GM19463 (cell line): Measurements from ENCODE around the gene BTBD1.
"Not testable (repeated sequence)": the region's sequence is repeated elsewhere in the genome, so short reads cannot be mapped to it uniquely, and the experiment has no call there.

ENCODE experiments used
- ATAC-seq: cut with Tn5 transposase; IDR thresholded peaks from one replicate; pipeline ENCODE4 v1.9.1; 2021; ENCODE audit warnings: mild to moderate bottlenecking, moderate library complexity; ENCODE audit not compliant: unreplicated experiment

Gene BTBD1

GRCh38 chr15:83098079-83098478 is 31.0 kb upstream of the BTBD1 start:
- no peak for ATAC-seq

- no peak for ATAC-seq
Measured at GRCh38 chr15:83094583-83094982, 27.5 kb upstream of the BTBD1 start.

GRCh38 chr15:83092309-83092976 is 25.4 kb upstream of the BTBD1 start:
- no peak for ATAC-seq

GRCh38 chr15:83091965-83092308 is 24.9 kb upstream of the BTBD1 start:
- not testable (repeated sequence) for ATAC-seq

GRCh38 chr15:83090465-83090864 is 23.4 kb upstream of the BTBD1 start:
- no peak for ATAC-seq

GRCh38 chr15:83088876-83089275 is 21.8 kb upstream of the BTBD1 start:
- no peak for ATAC-seq

- ATAC-seq: no peak
Measured at GRCh38 chr15:83087576-83087975, 20.5 kb upstream of the BTBD1 start.

- ATAC-seq: not testable (repeated sequence)
Measured at GRCh38 chr15:83085864-83086552, 19.0 kb upstream of the BTBD1 start.

GRCh38 chr15:83085461-83085860 is 18.4 kb upstream of the BTBD1 start:
- not testable (repeated sequence) for ATAC-seq

- no peak for ATAC-seq
Measured at GRCh38 chr15:83082730-83083386, 15.8 kb upstream of the BTBD1 start.

GRCh38 chr15:83081256-83082014 is 14.4 kb upstream of the BTBD1 start:
- ATAC-seq: no peak

- ATAC-seq: no peak
Measured at GRCh38 chr15:83078712-83079111, 11.7 kb upstream of the BTBD1 start.

- no peak for ATAC-seq
Measured at GRCh38 chr15:83077491-83078230, 10.6 kb upstream of the BTBD1 start.

- ATAC-seq: not testable (repeated sequence)
Measured at GRCh38 chr15:83069211-83069642, 2.2 kb upstream of the BTBD1 start.

- ATAC-seq: no peak
Measured at GRCh38 chr15:83068054-83068453, 1.0 kb upstream of the BTBD1 start.

GRCh38 chr15:83067638-83067962 is 548 bp upstream of the BTBD1 start:
- no peak for ATAC-seq

GRCh38 chr15:83066034-83066733 is 868 bp downstream of the BTBD1 start:
- ATAC-seq: no peak

GRCh38 chr15:83065431-83065830 is 1.6 kb downstream of the BTBD1 start:
- no peak for ATAC-seq

- ATAC-seq: no peak
Measured at GRCh38 chr15:83064859-83065258, 2.2 kb downstream of the BTBD1 start.

- no peak for ATAC-seq
Measured at GRCh38 chr15:83063551-83063950, 3.5 kb downstream of the BTBD1 start.
